GM12864 (cell line): Measurements from ENCODE around the gene RAI1.

Source experiments
- DNase-seq: peaks from one replicate; pipeline ENCODE4 v3.0.0-alpha.2; 2011; ENCODE audit warnings: low read depth
- H3K4me3 ChIP-seq: 2 replicates; pipeline ENCODE4 v1.5.1; 2011; ENCODE audit warnings: mild to moderate bottlenecking, low read depth, low read length, control low read depth
- CTCF ChIP-seq: IDR thresholded peaks from 2 replicates; pipeline ENCODE4 v1.5.1; 2011; ENCODE audit warnings: low read depth, mild to moderate bottlenecking, moderate library complexity, low read length, control low read depth, inconsistent platforms; ENCODE audit errors: missing control alignments

RAI1 gene

DNA sequence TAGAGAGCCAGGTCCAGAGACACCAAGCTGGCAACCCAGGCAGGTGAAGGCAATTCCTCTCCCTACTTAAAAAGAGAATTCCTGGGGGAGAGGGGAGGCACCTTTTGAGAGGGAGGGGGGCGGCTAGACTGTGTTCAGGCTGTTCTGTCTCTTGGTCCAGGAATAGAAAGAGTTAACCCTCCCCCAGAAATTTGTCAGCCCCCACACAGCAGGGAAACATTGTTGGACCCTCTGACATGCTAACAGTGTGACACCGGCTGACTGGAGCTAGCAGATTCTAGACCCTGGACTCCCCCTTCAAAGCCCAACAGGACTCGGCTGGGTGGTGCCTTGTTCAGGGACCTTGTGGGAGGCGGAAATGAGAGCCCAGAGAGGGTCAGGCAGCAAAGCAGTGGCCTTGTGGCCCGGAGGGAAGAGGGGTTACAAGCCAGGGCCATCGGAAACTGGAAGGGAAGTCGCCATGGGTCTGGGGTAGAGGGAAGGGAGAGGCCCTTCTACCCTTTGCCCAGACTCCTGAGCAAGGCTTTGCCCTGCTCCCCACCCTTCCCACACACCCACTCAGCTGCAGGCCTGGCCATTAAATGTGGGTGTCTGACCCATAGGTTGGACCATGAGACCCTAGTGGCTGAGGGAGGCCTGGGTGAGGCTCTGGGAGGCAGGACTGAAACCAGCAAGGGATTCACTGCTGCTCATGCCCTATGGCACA lies 44.6 kb downstream of the RAI1 start:
- no peak overlapping the region for H3K4me3 ChIP-seq

DNA sequence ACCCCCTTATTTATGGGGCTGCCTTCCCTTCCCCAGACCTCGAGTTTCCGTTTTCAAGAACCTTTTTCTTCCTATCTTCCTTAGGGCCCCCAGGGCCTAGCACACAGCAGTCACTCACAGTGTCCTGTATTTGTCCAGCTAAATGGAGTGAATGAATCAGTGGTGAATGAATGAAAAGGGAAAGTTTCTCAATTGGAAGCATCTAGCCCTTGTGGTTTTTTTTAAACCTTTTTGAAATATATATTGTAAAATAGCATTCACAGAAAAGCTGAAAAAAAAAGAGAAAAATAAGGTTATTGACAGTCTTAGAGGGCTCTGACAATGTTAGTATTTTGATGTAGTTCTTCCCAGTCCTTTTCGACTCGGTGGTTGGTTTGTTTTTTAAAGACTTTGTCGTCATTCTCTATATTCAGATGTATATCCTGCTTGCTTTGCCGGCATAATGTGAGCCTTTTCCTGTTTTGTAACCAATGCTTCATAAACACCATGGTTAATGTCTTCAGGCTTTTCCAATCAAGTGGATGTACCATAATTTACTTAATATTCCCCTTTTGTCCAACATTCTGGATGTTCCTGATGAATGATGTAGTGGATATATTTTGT lies 45.3 kb downstream of the RAI1 start:
- no peak for DNase-seq
- no peak for TF ChIP-seq CTCF
- no peak overlapping the region for H3K4me3 ChIP-seq

More for the DNA sequence above, 44.6 kb downstream of the RAI1 start:
- no peak for DNase-seq
- no peak for TF ChIP-seq CTCF

- no peak overlapping the region for H3K4me3 ChIP-seq
- no peak for TF ChIP-seq CTCF
- no peak for DNase-seq
Measured at GRCh38 chr17:17727111-17727659, 45.9 kb downstream of the RAI1 start.

- DNase-seq = no peak
- TF ChIP-seq CTCF = no peak
- no peak overlapping the region for H3K4me3 ChIP-seq
Measured at GRCh38 chr17:17728146-17728545, 46.9 kb downstream of the RAI1 start.

DNA sequence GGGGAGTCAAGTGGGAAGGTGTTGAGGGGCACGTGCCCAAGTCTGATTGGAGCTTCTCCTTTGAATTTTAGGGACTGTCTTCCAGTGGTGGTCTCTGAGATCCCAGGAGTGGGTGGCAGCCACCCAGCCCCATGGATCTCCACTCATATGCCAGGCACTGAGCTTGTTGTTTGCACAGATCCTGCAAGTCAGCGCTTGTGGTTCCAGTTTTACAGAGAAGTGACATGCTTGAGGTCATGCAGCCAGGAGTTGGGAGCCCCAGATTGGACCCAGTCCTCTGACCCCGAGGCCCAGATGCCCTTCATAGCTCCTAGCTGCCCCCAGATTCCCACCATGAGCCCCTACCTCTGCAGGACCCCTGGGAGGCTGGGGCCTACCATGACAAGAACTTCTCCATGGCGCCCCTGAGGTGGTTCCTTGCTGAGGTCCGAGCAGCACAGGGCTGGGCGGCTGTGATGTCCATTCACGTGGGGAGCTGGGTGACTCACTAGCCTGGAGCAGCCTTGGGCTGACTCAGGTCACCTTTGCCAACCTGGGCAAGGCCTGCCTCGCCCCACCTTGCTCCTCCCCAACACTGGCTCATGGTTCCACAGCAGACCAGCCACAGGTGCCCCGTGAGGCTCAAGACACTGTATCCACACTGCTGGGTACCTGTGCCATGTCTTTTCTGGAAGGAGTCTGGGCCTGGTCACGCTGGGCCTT lies 47.4 kb downstream of the RAI1 start:
- no peak for DNase-seq
- H3K4me3 ChIP-seq = no peak overlapping the region
- TF ChIP-seq CTCF = no peak

DNA sequence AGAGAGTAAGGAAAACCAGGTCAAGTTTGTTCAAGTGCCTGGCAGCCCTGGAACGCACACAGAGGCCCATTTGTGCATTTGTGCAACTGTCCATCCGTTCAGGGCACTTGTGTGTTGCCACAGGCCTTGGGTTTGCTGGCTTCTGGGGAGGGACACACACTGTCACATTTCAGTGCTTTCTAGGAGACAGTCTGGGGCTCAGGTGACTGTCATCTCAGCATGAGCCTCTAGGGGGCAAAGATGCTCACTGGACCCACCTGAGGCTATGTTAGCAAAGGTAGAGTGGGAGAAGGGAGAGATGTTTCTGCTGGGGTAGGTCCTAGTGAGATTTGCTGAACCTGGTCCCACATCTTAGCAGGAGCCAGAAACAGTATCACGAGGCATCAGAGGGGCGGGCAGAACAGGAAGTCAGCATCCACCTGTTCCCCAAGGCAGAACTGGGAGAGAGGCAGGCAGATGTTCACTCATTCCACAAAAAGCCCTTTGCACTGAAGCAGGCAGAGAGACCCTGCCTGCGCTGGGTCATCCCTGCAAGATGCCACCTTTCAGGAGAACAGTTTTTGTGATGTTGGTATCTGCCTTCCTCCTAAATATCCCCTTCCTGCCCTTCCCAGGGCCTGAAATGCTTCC lies 48.5 kb downstream of the RAI1 start:
- DNase-seq = no peak
- H3K4me3 ChIP-seq = no peak overlapping the region

More for the DNA sequence above, 48.5 kb downstream of the RAI1 start:
- TF ChIP-seq CTCF = peak; percentile 92
